IMR-90 (cell line): ENCODE results near the gene ADORA2A. TPM values are rescaled to one million over a fixed set of nuclear protein-coding genes. Genes with fewer than 3 reads are reported as not detected.

ENCODE experiments used
- ATAC-seq: fragments of 200-7000 bp; cut with Tn5 transposase; 2 replicates; pipeline ENCODE4 v1.9.1; 2020; ENCODE audit warnings: low read depth, mild to moderate bottlenecking, moderate library complexity
- BruUV-seq: library from RNA; stranded (reverse); fragments of 400-500 nt; replicated peaks from 2 replicates; lab custom pipeline; 2021; lab: Mats Ljungman, UMichigan
- CTCF ChIA-PET: fragments of 300-600 bp; formaldehyde crosslinking; extraction: SDS; loops from one replicate; lab custom pipeline; 2021; ENCODE audit warnings: antibody characterized with exemption; lab: Yijun Ruan, JAX
- POLR2A ChIA-PET: fragments of 300-600 bp; sonication (Branson Sonifier 250); formaldehyde crosslinking; loops from one replicate; lab custom pipeline; 2022; ENCODE audit warnings: antibody characterized with exemption; ENCODE audit not compliant: unreplicated experiment; lab: Charles Lee
- DNase-seq: peaks from one replicate; pipeline ENCODE4 v3.0.0; 2013
- H2AFZ ChIP-seq: replicated peaks from 2 replicates; pipeline ENCODE3; 2013; ENCODE audit warnings: low read length, mild to moderate bottlenecking; ENCODE audit not compliant: poor library complexity
- H2AK5ac ChIP-seq: 2 replicates; pipeline ENCODE4 v1.6.1; 2013; ENCODE audit warnings: low read depth, low read length, inconsistent platforms
- H2AK9ac ChIP-seq: replicated peaks from 2 replicates; pipeline ENCODE3; 2013; ENCODE audit warnings: mild to moderate bottlenecking, low read depth, low read length, moderate library complexity; ENCODE audit not compliant: poor library complexity
- H2BK120ac ChIP-seq: 2 replicates; pipeline ENCODE4 v1.6.1; 2013; ENCODE audit warnings: low read depth, low read length, inconsistent platforms
- H2BK15ac ChIP-seq: 3 replicates; pipeline ENCODE4 v1.6.1; 2013; ENCODE audit warnings: low read depth, low read length, inconsistent platforms
- H2BK20ac ChIP-seq: 2 replicates; pipeline ENCODE4 v1.6.1; 2013; ENCODE audit warnings: low read depth, mild to moderate bottlenecking, inconsistent platforms, low read length, moderate library complexity
- H2BK5ac ChIP-seq: 2 replicates; pipeline ENCODE4 v1.6.1; 2013; ENCODE audit warnings: mild to moderate bottlenecking, low read depth, low read length, inconsistent platforms; ENCODE audit not compliant: poor library complexity, severe bottlenecking
- H3K14ac ChIP-seq: replicated peaks from 2 replicates; pipeline ENCODE4 v1.6.1; 2013; ENCODE audit warnings: low read depth, low read length, inconsistent platforms
- H3K18ac ChIP-seq: 2 replicates; pipeline ENCODE4 v1.6.1; 2013; ENCODE audit warnings: low read depth, low read length, control low read depth
- H3K23ac ChIP-seq: 2 replicates; pipeline ENCODE4 v1.6.1; 2013; ENCODE audit warnings: low read depth, low read length, inconsistent platforms
- H3K27ac ChIP-seq: 2 replicates; pipeline ENCODE4 v1.5.1; 2013; ENCODE audit warnings: mild to moderate bottlenecking, control low read depth, low read length; ENCODE audit not compliant: insufficient read depth
- H3K27me3 ChIP-seq: 2 replicates; pipeline ENCODE4 v1.6.1; 2013; ENCODE audit warnings: low read length; ENCODE audit not compliant: control insufficient read depth, insufficient read depth
- H3K36me3 ChIP-seq: 2 replicates; pipeline ENCODE4 v1.6.1; 2013; ENCODE audit warnings: low read length, mixed read lengths; ENCODE audit not compliant: control insufficient read depth, insufficient read depth
- H3K4ac ChIP-seq: 2 replicates; pipeline ENCODE4 v1.6.1; 2013; ENCODE audit warnings: low read depth, low read length, inconsistent platforms
- H3K4me1 ChIP-seq: 2 replicates; pipeline ENCODE4 v1.6.1; 2013; ENCODE audit warnings: low read length, mixed read lengths; ENCODE audit not compliant: control insufficient read depth, insufficient read depth
- H3K4me2 ChIP-seq: 2 replicates; pipeline ENCODE4 v1.6.1; 2013; ENCODE audit warnings: low read depth, mild to moderate bottlenecking, control low read depth, low read length, moderate library complexity
- H3K4me3 ChIP-seq: 2 replicates; pipeline ENCODE4 v1.5.1; 2013; ENCODE audit warnings: low read depth, mild to moderate bottlenecking, control low read depth, low read length, moderate library complexity; ENCODE audit not compliant: insufficient read depth
- H3K56ac ChIP-seq: 2 replicates; pipeline ENCODE4 v1.6.1; 2013; ENCODE audit warnings: low read length, inconsistent platforms; ENCODE audit not compliant: insufficient read depth; ENCODE audit errors: extremely low read depth
- H3K79me1 ChIP-seq, 2 experiments: 2 replicates each; pipeline ENCODE4 v1.6.1; 2013; ENCODE audit warnings: low read length in 2 of 2, inconsistent platforms in 1 of 2, low read depth in 1 of 2
- H3K9ac ChIP-seq: 2 replicates; pipeline ENCODE4 v1.6.1; 2013; ENCODE audit warnings: low read depth, low read length, control low read depth
- H3K9me1 ChIP-seq: 2 replicates; pipeline ENCODE4 v1.6.1; 2013; ENCODE audit warnings: low read length, inconsistent platforms; ENCODE audit not compliant: insufficient read depth
- H3K9me3 ChIP-seq: 2 replicates; pipeline ENCODE4 v1.6.1; 2013; ENCODE audit warnings: low read length; ENCODE audit not compliant: control insufficient read depth, insufficient read depth
- H4K20me1 ChIP-seq: 2 replicates; pipeline ENCODE4 v1.6.1; 2013; ENCODE audit warnings: low read length, inconsistent platforms; ENCODE audit not compliant: insufficient read depth
- H4K5ac ChIP-seq: 2 replicates; pipeline ENCODE4 v1.6.1; 2013; ENCODE audit warnings: mild to moderate bottlenecking, low read depth, low read length, control low read depth
- H4K8ac ChIP-seq, 2 experiments: 2 replicates each; pipeline ENCODE4 v1.6.1; 2013; ENCODE audit warnings: low read depth in 2 of 2, low read length in 2 of 2, control low read depth in 1 of 2, inconsistent platforms in 1 of 2
- H4K91ac ChIP-seq: 2 replicates; pipeline ENCODE4 v1.6.1; 2013; ENCODE audit warnings: low read depth, low read length, inconsistent platforms; ENCODE audit not compliant: insufficient read depth
- CEBPB ChIP-seq: IDR thresholded peaks from 2 replicates; pipeline ENCODE4 v1.6.1; 2012; ENCODE audit warnings: low read depth, low read length, improper control_type of control experiment
- CHD1 ChIP-seq: IDR thresholded peaks from 2 replicates; pipeline ENCODE4 v1.6.1; 2012; ENCODE audit warnings: low read depth, low read length, improper control_type of control experiment
- CTCF ChIP-seq: conservative IDR thresholded peaks from 2 replicates; pipeline ENCODE4 v1.5.1; 2012; ENCODE audit warnings: mild to moderate bottlenecking, low read depth, low read length, improper control_type of control experiment
- FOS ChIP-seq: fragments of 150-350 bp; IDR thresholded peaks from 2 replicates; pipeline ENCODE4 v1.6.1; 2016; ENCODE audit warnings: low read depth, low read length
- MAFK ChIP-seq: IDR thresholded peaks from 2 replicates; pipeline ENCODE4 v1.6.1; 2012; ENCODE audit warnings: low read depth, low read length, improper control_type of control experiment
- MAZ ChIP-seq: IDR thresholded peaks from 2 replicates; pipeline ENCODE4 v1.6.1; 2012; ENCODE audit warnings: low read depth, mild to moderate bottlenecking, low read length, improper control_type of control experiment, moderate library complexity, borderline replicate concordance
- NFE2L2 ChIP-seq: fragments of 150-350 bp; IDR thresholded peaks from 2 replicates; pipeline ENCODE4 v1.6.1; 2016; ENCODE audit warnings: low read depth, mild to moderate bottlenecking, low read length
- RAD21 ChIP-seq: IDR thresholded peaks from 2 replicates; pipeline ENCODE4 v1.6.1; 2012; ENCODE audit warnings: low read length, improper control_type of control experiment
- RCOR1 ChIP-seq: IDR thresholded peaks from 2 replicates; pipeline ENCODE4 v1.6.1; 2012; ENCODE audit warnings: mild to moderate bottlenecking, low read length, improper control_type of control experiment; ENCODE audit not compliant: insufficient replicate concordance
- USF2 ChIP-seq: fragments of 150-350 bp; IDR thresholded peaks from 2 replicates; pipeline ENCODE4 v1.6.1; 2017; ENCODE audit warnings: mild to moderate bottlenecking, antibody characterized with exemption, low read length, low read depth
- WGBS, 2 experiments: methylation state at CpG; one replicate each; pipeline versions ENCODE4 v1.1.5 to v1.1.7; 2013; ENCODE audit warnings: missing lambda C conversion rate in 2 of 2; ENCODE audit not compliant: insufficient read length in 1 of 2; ENCODE audit errors: extremely low coverage in 2 of 2; 5-methylcytosine and 5-hydroxymethylcytosine counted together
- dilution Hi-C: fragments of 300-500 bp; cut with HindIII; formaldehyde crosslinking; loops from one replicate; pipeline ENCODE4 v1.14.3; 2018; ENCODE audit warnings: low sequenced_read_pairs; ENCODE audit not compliant: unreplicated experiment
- in situ Hi-C: fragments of 300-500 bp; cut with MboI; formaldehyde crosslinking; loops from 3 replicates; pipeline ENCODE4 v1.14.3; 2019; ENCODE audit warnings: low sequenced_read_pairs, inconsistent platforms, mixed read lengths
- intact Hi-C: fragments of 100-400 bp; cut with micrococcal nuclease; formaldehyde crosslinking; loops from 2 replicates; pipeline ENCODE4 v1.10.0; 2022
- polyA plus RNA-seq, 3 experiments: library from polyadenylated mRNA; depleted of rRNA; stranded (reverse); fragments of >200 nt; gene quantifications; 2 replicates each; pipeline ENCODE4 v1.2.3, GENCODE V29; 2012; ENCODE audit warnings: low replicate concordance in 1 of 3
- total RNA-seq: library from RNA; depleted of rRNA; stranded (reverse); fragments of >200 nt; gene quantifications from 2 replicates; pipeline ENCODE4 v1.2.3, GENCODE V29; 2012

Gene ADORA2A
- total and polyA plus RNA-seq, 2 of the 4 experiments (the other 2 are of a cell fraction): 0.36 to 1.1 TPM

GRCh38 chr22:24386937-24387471 lies 40.4 kb upstream of the ADORA2A start:
- no peak overlapping the region for H4K91ac ChIP-seq
- ATAC-seq: no peak
- no peak overlapping the region for H3K56ac ChIP-seq
- no peak overlapping the region for H2BK5ac ChIP-seq
- H4K20me1 ChIP-seq: no peaks in the 10 kb centered on the region
- no peak for TF ChIP-seq CTCF
- TF ChIP-seq MAFK: no peak
- no peak for TF ChIP-seq CEBPB
- TF ChIP-seq CHD1: no peak
- no peak for TF ChIP-seq NFE2L2
- no peak for TF ChIP-seq RAD21
- no peak for TF ChIP-seq FOS
- TF ChIP-seq MAZ: no peak
- TF ChIP-seq USF2: no peak
- TF ChIP-seq RCOR1: no peak
- no peak overlapping the region for H3K23ac ChIP-seq
- no peak overlapping the region for H3K4me2 ChIP-seq
- no peak for DNase-seq
- no peak overlapping the region for H2AFZ ChIP-seq
- dilution Hi-C loops (no loop called here), intact Hi-C loops (no loop called here), in situ Hi-C loops (no loop called here)
- ChIA-PET POLR2A (no interaction called here), CTCF (no interaction called here)
- no peak overlapping the region for H3K14ac ChIP-seq
- no CpG with 5 or more reads among the region's 2 CpGs for WGBS, 2 experiments
- H3K9ac ChIP-seq: no peak overlapping the region
- no peak overlapping the region for H3K4me3 ChIP-seq
- H2BK15ac ChIP-seq: no peak overlapping the region
- H2BK120ac ChIP-seq: no peak overlapping the region
- no peak overlapping the region for H4K5ac ChIP-seq
- no peak overlapping the region for H2AK9ac ChIP-seq
- H2AK5ac ChIP-seq: no peak overlapping the region
- peaks cover 11% of the 10 kb centered on the region for H3K4me1 ChIP-seq
- H3K27ac ChIP-seq: no peak overlapping the region
- no TSS peak for BruUV-seq
- no peaks in the 10 kb centered on the region; the same call in 1 of the 2 replicates for H3K36me3 ChIP-seq
- no peak overlapping the region for H4K8ac ChIP-seq
- no peaks in the 10 kb centered on the region for H3K9me3 ChIP-seq
- peaks cover 2 to 29% of the 10 kb centered on the region in 2 experiments; a peak in 3 of 4 replicates for H3K79me1 ChIP-seq
- no peak overlapping the region for H3K18ac ChIP-seq
- H3K27me3 ChIP-seq: no peaks in the 10 kb centered on the region
- no peak overlapping the region for H3K4ac ChIP-seq
- H2BK20ac ChIP-seq: no peak overlapping the region
- H3K9me1 ChIP-seq: peaks cover 4% of the 10 kb centered on the region
